H9 (cell line): Measurements from ENCODE around the gene PLEKHO2. TPM values are rescaled to one million over a fixed set of nuclear protein-coding genes. Genes with fewer than 3 reads are reported as not detected.

ENCODE experiments used
- DNase-seq: peaks from one replicate; pipeline ENCODE4 v3.0.0-alpha.2; 2017
- H2AFZ ChIP-seq: one replicate; pipeline ENCODE4 v1.6.1; 2013; ENCODE audit warnings: mild to moderate bottlenecking, low read length, control low read depth, moderate library complexity
- H2AK5ac ChIP-seq: 2 replicates; pipeline ENCODE4 v1.6.1; 2013; ENCODE audit warnings: low read length, control low read depth, mixed read lengths; ENCODE audit not compliant: insufficient read length
- H2BK120ac ChIP-seq: one replicate; pipeline ENCODE4 v1.6.1; 2013; ENCODE audit warnings: low read depth, mild to moderate bottlenecking, low read length, control low read depth, inconsistent platforms; ENCODE audit not compliant: poor library complexity, severe bottlenecking
- H2BK12ac ChIP-seq: 2 replicates; pipeline ENCODE4 v1.6.1; 2013; ENCODE audit warnings: low read length, control low read depth, mixed read lengths, low read depth; ENCODE audit not compliant: insufficient read length
- H2BK15ac ChIP-seq: 2 replicates; pipeline ENCODE4 v1.6.1; 2013; ENCODE audit warnings: low read depth, low read length, control low read depth
- H2BK20ac ChIP-seq: one replicate; pipeline ENCODE4 v1.6.1; 2013; ENCODE audit warnings: low read depth, mild to moderate bottlenecking, low read length, control low read depth, inconsistent platforms; ENCODE audit not compliant: poor library complexity, severe bottlenecking
- H2BK5ac ChIP-seq: 2 replicates; pipeline ENCODE4 v1.6.1; 2013; ENCODE audit warnings: low read length, control low read depth, mixed read lengths; ENCODE audit not compliant: insufficient read length
- H3K14ac ChIP-seq: 2 replicates; pipeline ENCODE4 v1.6.1; 2013; ENCODE audit warnings: low read length, control low read depth; ENCODE audit not compliant: insufficient read depth
- H3K18ac ChIP-seq: 2 replicates; pipeline ENCODE4 v1.6.1; 2013; ENCODE audit warnings: low read depth, mild to moderate bottlenecking, mixed read lengths, low read length, control low read depth; ENCODE audit not compliant: insufficient read length
- H3K23ac ChIP-seq: 2 replicates; pipeline ENCODE4 v1.6.1; 2013; ENCODE audit warnings: low read length, control low read depth, mixed read lengths, low read depth; ENCODE audit not compliant: insufficient read length
- H3K23me2 ChIP-seq: 2 replicates; pipeline ENCODE4 v1.6.1; 2013; ENCODE audit warnings: low read depth, mild to moderate bottlenecking, mixed read lengths, low read length, control low read depth; ENCODE audit not compliant: insufficient read length, poor library complexity, severe bottlenecking
- H3K27ac ChIP-seq: 2 replicates; pipeline ENCODE4 v1.5.1; 2013; ENCODE audit warnings: low read length, control low read depth, mixed read lengths, low read depth; ENCODE audit not compliant: insufficient read length
- H3K27me3 ChIP-seq: 2 replicates; pipeline ENCODE4 v1.6.1; 2013; ENCODE audit warnings: low read length, control low read depth, inconsistent platforms; ENCODE audit not compliant: insufficient read depth
- H3K4ac ChIP-seq: 2 replicates; pipeline ENCODE4 v1.6.1; 2013; ENCODE audit warnings: low read depth, mild to moderate bottlenecking, control low read depth, inconsistent platforms, low read length, moderate library complexity
- H3K4me1 ChIP-seq: 2 replicates; pipeline ENCODE4 v1.6.1; 2013; ENCODE audit warnings: low read length, control low read depth, inconsistent platforms; ENCODE audit not compliant: insufficient read depth
- H3K4me2 ChIP-seq: 2 replicates; pipeline ENCODE4 v1.6.1; 2013; ENCODE audit warnings: low read length, control low read depth, mixed read lengths; ENCODE audit not compliant: insufficient read length, insufficient read depth
- H3K56ac ChIP-seq: 2 replicates; pipeline ENCODE4 v1.6.1; 2013; ENCODE audit warnings: low read depth, mild to moderate bottlenecking, mixed read lengths, low read length, control low read depth; ENCODE audit not compliant: insufficient read length
- H3K79me1 ChIP-seq: 2 replicates; pipeline ENCODE4 v1.6.1; 2013; ENCODE audit warnings: low read depth, mild to moderate bottlenecking, moderate library complexity, low read length, control low read depth, inconsistent platforms; ENCODE audit not compliant: insufficient read depth, poor library complexity, severe bottlenecking
- H3K79me2 ChIP-seq: 2 replicates; pipeline ENCODE4 v1.6.1; 2013; ENCODE audit warnings: low read length, control low read depth, inconsistent platforms; ENCODE audit not compliant: insufficient read depth
- H3K9ac ChIP-seq: 2 replicates; pipeline ENCODE4 v1.6.1; 2013; ENCODE audit warnings: low read length, control low read depth, mixed read lengths; ENCODE audit not compliant: insufficient read length; ENCODE audit errors: extremely low read depth
- H3K9me3 ChIP-seq: one replicate; pipeline ENCODE4 v1.6.1; 2013; ENCODE audit warnings: low read depth, low read length, inconsistent platforms; ENCODE audit not compliant: control insufficient read depth
- H3T11ph ChIP-seq: one replicate; pipeline ENCODE4 v1.6.1; 2013; ENCODE audit warnings: mild to moderate bottlenecking, low read length, control low read depth, inconsistent platforms
- H4K20me1 ChIP-seq: one replicate; pipeline ENCODE4 v1.6.1; 2013; ENCODE audit not compliant: control insufficient read depth, insufficient read length, insufficient read depth
- H4K5ac ChIP-seq: 2 replicates; pipeline ENCODE4 v1.6.1; 2013; ENCODE audit warnings: low read depth, mild to moderate bottlenecking, mixed read lengths, low read length, control low read depth; ENCODE audit not compliant: insufficient read length
- H4K8ac ChIP-seq: replicated peaks from 2 replicates; pipeline ENCODE4 v1.6.1; 2013; ENCODE audit warnings: low read length, control low read depth, mixed read lengths, low read depth; ENCODE audit not compliant: insufficient read length
- H4K91ac ChIP-seq: 2 replicates; pipeline ENCODE4 v1.6.1; 2013; ENCODE audit warnings: low read depth, mild to moderate bottlenecking, moderate library complexity, mixed read lengths, low read length, control low read depth; ENCODE audit not compliant: insufficient read length
- H3K27ac Mint-ChIP-seq, 3 experiments: 2 replicates in 2 of 3; 3 replicates in 1 of 3; pipeline ENCODE4 v1.8.0; 2020 to 2021; ENCODE audit warnings: mixed read lengths in 3 of 3, mild to moderate bottlenecking in 1 of 3, moderate library complexity in 1 of 3
- H3K27me3 Mint-ChIP-seq: 2 replicates; pipeline ENCODE4 v1.8.0; 2021; ENCODE audit warnings: low read depth, mild to moderate bottlenecking, moderate library complexity, mixed read lengths
- H3K36me3 Mint-ChIP-seq, 3 experiments: 2 replicates in 2 of 3; 3 replicates in 1 of 3; pipeline ENCODE4 v1.8.0; 2020 to 2021; ENCODE audit warnings: low read depth in 3 of 3, mixed read lengths in 3 of 3; ENCODE audit not compliant: insufficient read depth in 1 of 3
- H3K4me1 Mint-ChIP-seq, 2 experiments: 2 replicates each; pipeline ENCODE4 v1.8.0; 2020; ENCODE audit warnings: mixed read lengths in 2 of 2
- H3K4me3 Mint-ChIP-seq, 2 experiments: 2 replicates in 1 of 2; 3 replicates in 1 of 2; pipeline ENCODE4 v1.8.0; 2020 to 2021; ENCODE audit warnings: mild to moderate bottlenecking in 2 of 2, mixed read lengths in 2 of 2, moderate library complexity in 1 of 2
- H3K9me3 Mint-ChIP-seq, 2 experiments: 2 replicates in 1 of 2; 3 replicates in 1 of 2; pipeline ENCODE4 v1.8.0; 2020; ENCODE audit warnings: mild to moderate bottlenecking in 2 of 2, mixed read lengths in 2 of 2, moderate library complexity in 1 of 2
- WGBS: extraction: QIAGEN DNeasy Blood & Tissue Kit; methylation state at CpG from one replicate; pipeline ENCODE4 v1.1.7; 2013; ENCODE audit warnings: missing lambda C conversion rate, low lambda C conversion rate, mixed read lengths; ENCODE audit not compliant: insufficient read length; ENCODE audit errors: extremely low coverage; 5-methylcytosine and 5-hydroxymethylcytosine counted together
- total RNA-seq: library from RNA; stranded (reverse); gene quantifications from 2 replicates; pipeline ENCODE4 v1.2.1, GENCODE V29; 2021
- TF ChIP-seq, protein P1 (sequence below): fragments of 200-600 bp; sonication (generic); conservative IDR thresholded peaks from 3 replicates; pipeline ENCODE4 v1.8.0; 2021; ENCODE audit warnings: antibody characterized with exemption, mild to moderate bottlenecking

Gene PLEKHO2
- total RNA-seq, 1 experiment from 2014 or later = 18.1 TPM

DNA sequence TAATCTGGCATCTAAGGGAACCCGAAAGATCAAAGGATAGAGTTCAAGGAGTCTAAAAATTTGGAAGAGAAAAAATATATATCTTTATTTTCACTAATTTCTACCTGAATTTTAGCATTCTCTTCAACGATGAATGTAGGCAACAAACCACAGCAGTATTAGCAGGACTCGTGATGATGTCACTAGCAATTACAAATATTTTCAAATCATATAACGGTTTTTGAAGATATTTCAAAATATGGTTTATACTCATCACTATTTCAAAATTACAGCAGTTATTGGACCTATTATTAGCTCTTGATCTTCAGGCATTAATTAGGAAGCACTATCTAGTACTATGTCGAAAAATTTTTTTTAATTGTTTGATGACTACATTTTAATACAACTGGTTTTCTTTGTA is 43.0 kb downstream of the PLEKHO2 start:
- no peak for DNase-seq
- Mint-ChIP-seq H3K4me3 (no peak overlapping the region), H3K9me3 (no peaks in the 10 kb centered on the region), H3K4me1 (peaks cover 10 to 13% of the 10 kb centered on the region in 2 experiments), H3K27ac (no peak overlapping the region), H3K27me3 (no peaks in the 10 kb centered on the region), H3K36me3 (no peaks in the 10 kb centered on the region)
- H3K23ac ChIP-seq = no peak overlapping the region
- H3K18ac ChIP-seq = no peak overlapping the region
- H2BK5ac ChIP-seq = no peak overlapping the region
- no peak overlapping the region for H3T11ph ChIP-seq
- no peaks in the 10 kb centered on the region for H3K9me3 ChIP-seq
- no peak overlapping the region for H4K91ac ChIP-seq
- no peak overlapping the region for H2BK120ac ChIP-seq
- H4K20me1 ChIP-seq = no peaks in the 10 kb centered on the region
- no peak overlapping the region for H3K9ac ChIP-seq
- H4K8ac ChIP-seq = no peak overlapping the region
- H3K4me2 ChIP-seq = no peak overlapping the region
- no peak overlapping the region for H2AK5ac ChIP-seq
- H3K14ac ChIP-seq = no peak overlapping the region
- H3K4ac ChIP-seq = no peak overlapping the region
- no peak overlapping the region for H3K56ac ChIP-seq
- H3K23me2 ChIP-seq = no peaks in the 10 kb centered on the region
- no peak overlapping the region for H2BK15ac ChIP-seq
- WGBS = no CpG with 5 or more reads among the region's 5 CpGs
- H2AFZ ChIP-seq = no peak overlapping the region
- H3K27ac ChIP-seq = no peak overlapping the region
- TF ChIP-seq, protein P1, sequence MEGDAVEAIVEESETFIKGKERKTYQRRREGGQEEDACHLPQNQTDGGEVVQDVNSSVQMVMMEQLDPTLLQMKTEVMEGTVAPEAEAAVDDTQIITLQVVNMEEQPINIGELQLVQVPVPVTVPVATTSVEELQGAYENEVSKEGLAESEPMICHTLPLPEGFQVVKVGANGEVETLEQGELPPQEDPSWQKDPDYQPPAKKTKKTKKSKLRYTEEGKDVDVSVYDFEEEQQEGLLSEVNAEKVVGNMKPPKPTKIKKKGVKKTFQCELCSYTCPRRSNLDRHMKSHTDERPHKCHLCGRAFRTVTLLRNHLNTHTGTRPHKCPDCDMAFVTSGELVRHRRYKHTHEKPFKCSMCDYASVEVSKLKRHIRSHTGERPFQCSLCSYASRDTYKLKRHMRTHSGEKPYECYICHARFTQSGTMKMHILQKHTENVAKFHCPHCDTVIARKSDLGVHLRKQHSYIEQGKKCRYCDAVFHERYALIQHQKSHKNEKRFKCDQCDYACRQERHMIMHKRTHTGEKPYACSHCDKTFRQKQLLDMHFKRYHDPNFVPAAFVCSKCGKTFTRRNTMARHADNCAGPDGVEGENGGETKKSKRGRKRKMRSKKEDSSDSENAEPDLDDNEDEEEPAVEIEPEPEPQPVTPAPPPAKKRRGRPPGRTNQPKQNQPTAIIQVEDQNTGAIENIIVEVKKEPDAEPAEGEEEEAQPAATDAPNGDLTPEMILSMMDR = no peak
- H3K79me2 ChIP-seq = no peaks in the 10 kb centered on the region
- no peaks in the 10 kb centered on the region for H3K4me1 ChIP-seq
- no peak overlapping the region for H2BK12ac ChIP-seq
- H3K27me3 ChIP-seq = no peaks in the 10 kb centered on the region
- H4K5ac ChIP-seq = no peak overlapping the region
- H2BK20ac ChIP-seq = no peak overlapping the region
- no peaks in the 10 kb centered on the region for H3K79me1 ChIP-seq
